HFFc6 (cell line): ENCODE results near the gene PPP1R16B. TPM values are rescaled to one million over a fixed set of nuclear protein-coding genes. Genes with fewer than 3 reads are reported as not detected.

Experiments
- DNase-seq: peaks from one replicate; pipeline ENCODE4 v3.0.0-alpha.2; 2018
- H3K27ac Mint-ChIP-seq: 2 replicates; pipeline ENCODE4 v1.8.0; 2020; ENCODE audit warnings: mild to moderate bottlenecking, mixed read lengths
- H3K27me3 Mint-ChIP-seq: 2 replicates; pipeline ENCODE4 v1.8.0; 2021; ENCODE audit warnings: mild to moderate bottlenecking, moderate library complexity, mixed read lengths; ENCODE audit not compliant: insufficient read depth
- H3K36me3 Mint-ChIP-seq: 2 replicates; pipeline ENCODE4 v1.8.0; 2021; ENCODE audit warnings: low read depth, mixed read lengths
- H3K4me1 Mint-ChIP-seq: 2 replicates; pipeline ENCODE4 v1.8.0; 2020; ENCODE audit warnings: low read depth, mixed read lengths
- H3K4me3 Mint-ChIP-seq: 2 replicates; pipeline ENCODE4 v1.8.0; 2020; ENCODE audit warnings: mild to moderate bottlenecking, moderate library complexity, mixed read lengths
- H3K9me3 Mint-ChIP-seq: 2 replicates; pipeline ENCODE4 v1.8.0; 2020; ENCODE audit warnings: mild to moderate bottlenecking, mixed read lengths
- total RNA-seq, 6 experiments: library from RNA; stranded (reverse); fragmentation: NEBNext Ultra II Directional; extraction: Animal tissue kit (Norgen Biotek cat#: 25700); gene quantifications; 2 replicates in 1 of 6; 3 replicates in 5 of 6; pipeline ENCODE4 v1.2.3, GENCODE V29; 2021
- TF ChIP-seq, protein P1 (sequence below): fragments of 200-600 bp; sonication (generic); IDR thresholded peaks from 2 replicates; pipeline ENCODE4 v1.5.0; 2021; ENCODE audit warnings: antibody characterized with exemption, mild to moderate bottlenecking

The PPP1R16B gene
- total RNA-seq, 6 experiments from 2014 or later = not detected

DNA sequence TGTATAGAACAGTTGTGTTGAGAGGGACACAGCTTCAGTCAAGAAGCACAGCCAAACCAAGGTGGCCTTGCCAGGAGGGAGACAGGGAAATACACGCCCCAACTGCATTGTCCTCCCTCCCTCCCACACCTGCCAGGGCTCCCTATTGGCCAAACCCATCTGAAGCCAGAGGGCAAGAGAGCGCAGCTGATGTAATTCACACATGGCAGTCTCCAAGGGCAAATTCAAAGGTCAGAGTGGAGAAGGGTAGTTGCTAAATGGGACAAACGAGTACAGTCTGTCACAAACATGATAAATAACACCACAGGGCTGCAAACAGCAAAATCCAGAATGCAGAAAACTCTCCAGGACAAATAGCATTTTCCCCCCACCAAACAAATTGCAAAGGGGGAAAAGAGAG, 23.2 kb upstream of the PPP1R16B start:
- no peaks in the 10 kb centered on the region for H3K9me3 Mint-ChIP-seq
- H3K4me1 Mint-ChIP-seq = peaks cover 12% of the 10 kb centered on the region
- H3K27ac Mint-ChIP-seq = no peak overlapping the region
- no peak overlapping the region for H3K4me3 Mint-ChIP-seq
- TF ChIP-seq, protein P1, sequence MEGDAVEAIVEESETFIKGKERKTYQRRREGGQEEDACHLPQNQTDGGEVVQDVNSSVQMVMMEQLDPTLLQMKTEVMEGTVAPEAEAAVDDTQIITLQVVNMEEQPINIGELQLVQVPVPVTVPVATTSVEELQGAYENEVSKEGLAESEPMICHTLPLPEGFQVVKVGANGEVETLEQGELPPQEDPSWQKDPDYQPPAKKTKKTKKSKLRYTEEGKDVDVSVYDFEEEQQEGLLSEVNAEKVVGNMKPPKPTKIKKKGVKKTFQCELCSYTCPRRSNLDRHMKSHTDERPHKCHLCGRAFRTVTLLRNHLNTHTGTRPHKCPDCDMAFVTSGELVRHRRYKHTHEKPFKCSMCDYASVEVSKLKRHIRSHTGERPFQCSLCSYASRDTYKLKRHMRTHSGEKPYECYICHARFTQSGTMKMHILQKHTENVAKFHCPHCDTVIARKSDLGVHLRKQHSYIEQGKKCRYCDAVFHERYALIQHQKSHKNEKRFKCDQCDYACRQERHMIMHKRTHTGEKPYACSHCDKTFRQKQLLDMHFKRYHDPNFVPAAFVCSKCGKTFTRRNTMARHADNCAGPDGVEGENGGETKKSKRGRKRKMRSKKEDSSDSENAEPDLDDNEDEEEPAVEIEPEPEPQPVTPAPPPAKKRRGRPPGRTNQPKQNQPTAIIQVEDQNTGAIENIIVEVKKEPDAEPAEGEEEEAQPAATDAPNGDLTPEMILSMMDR = no peak
- no peak for DNase-seq
- no peaks in the 10 kb centered on the region for H3K27me3 Mint-ChIP-seq
- H3K36me3 Mint-ChIP-seq = no peaks in the 10 kb centered on the region

DNA sequence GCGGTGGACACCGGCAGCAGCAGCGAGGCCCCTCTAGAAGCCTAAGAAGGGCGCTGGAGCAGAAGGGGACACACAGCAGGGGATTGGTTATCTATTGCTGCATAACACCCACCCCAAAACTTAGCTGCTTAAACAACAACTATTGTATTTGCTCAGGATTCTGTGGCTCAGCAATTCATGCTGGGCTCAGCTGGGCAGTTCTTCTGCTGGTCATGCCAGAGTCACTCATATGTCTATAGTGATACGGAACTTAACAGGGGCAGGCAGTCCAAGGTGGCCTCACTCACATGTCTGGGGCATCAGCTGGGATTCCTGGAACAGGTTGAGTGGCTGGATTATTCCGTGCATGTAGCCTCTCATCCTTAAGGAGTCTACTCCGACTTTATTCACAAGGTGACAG, 17.6 kb upstream of the PPP1R16B start:
- peaks cover 1% of the 10 kb centered on the region; the same call in 1 of the 2 replicates for H3K27me3 Mint-ChIP-seq
- no peak overlapping the region for H3K4me3 Mint-ChIP-seq
- TF ChIP-seq, protein P1 = no peak
- peaks cover 26% of the 10 kb centered on the region for H3K4me1 Mint-ChIP-seq
- H3K36me3 Mint-ChIP-seq = no peaks in the 10 kb centered on the region
- DNase-seq = no peak
- no peak overlapping the region for H3K27ac Mint-ChIP-seq
- peaks cover 5% of the 10 kb centered on the region; the same call in 1 of the 2 replicates for H3K9me3 Mint-ChIP-seq

DNA sequence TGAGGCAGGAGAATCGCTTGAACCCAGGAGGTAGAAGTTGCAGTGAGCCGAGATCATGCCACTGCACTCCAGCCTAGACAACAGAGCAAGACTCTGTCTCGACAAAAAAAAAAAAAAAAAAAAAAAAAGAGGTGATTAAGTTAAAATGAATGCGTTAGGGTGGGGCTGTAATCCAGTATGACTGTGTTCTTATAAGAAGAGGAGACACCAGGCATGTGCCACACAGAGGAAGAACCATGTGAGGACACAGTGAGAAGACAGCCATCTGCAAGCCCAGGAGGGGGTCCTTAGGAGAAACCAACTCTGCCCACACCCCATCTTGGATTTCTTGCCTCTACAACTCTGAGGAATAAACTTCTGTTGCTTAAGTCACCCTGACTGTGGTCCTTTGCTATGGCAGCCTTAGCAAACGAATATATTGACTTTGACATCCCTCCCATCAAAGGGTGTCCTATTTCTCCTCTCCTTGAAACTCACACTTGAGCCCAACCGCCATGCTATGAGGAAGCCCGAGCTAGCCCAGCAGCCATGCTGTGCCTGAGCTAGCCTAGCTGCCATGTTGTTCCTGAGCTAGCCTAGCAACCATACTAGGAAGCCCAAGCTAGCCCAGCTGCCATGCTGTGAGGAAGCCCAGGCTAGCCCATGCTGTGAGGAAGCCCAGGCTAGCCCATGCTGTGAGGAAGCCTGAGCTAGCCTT, 15.8 kb upstream of the PPP1R16B start:
- TF ChIP-seq, protein P1 = no peak
- H3K27me3 Mint-ChIP-seq = peaks cover 1% of the 10 kb centered on the region; the same call in 1 of the 2 replicates
- H3K4me3 Mint-ChIP-seq = no peak overlapping the region
- peaks cover 5% of the 10 kb centered on the region; the same call in 1 of the 2 replicates for H3K9me3 Mint-ChIP-seq
- H3K4me1 Mint-ChIP-seq = peaks cover 26% of the 10 kb centered on the region
- H3K27ac Mint-ChIP-seq = peak overlapping the region; percentile 85
- DNase-seq = peak; percentile 82
- no peaks in the 10 kb centered on the region for H3K36me3 Mint-ChIP-seq

DNA sequence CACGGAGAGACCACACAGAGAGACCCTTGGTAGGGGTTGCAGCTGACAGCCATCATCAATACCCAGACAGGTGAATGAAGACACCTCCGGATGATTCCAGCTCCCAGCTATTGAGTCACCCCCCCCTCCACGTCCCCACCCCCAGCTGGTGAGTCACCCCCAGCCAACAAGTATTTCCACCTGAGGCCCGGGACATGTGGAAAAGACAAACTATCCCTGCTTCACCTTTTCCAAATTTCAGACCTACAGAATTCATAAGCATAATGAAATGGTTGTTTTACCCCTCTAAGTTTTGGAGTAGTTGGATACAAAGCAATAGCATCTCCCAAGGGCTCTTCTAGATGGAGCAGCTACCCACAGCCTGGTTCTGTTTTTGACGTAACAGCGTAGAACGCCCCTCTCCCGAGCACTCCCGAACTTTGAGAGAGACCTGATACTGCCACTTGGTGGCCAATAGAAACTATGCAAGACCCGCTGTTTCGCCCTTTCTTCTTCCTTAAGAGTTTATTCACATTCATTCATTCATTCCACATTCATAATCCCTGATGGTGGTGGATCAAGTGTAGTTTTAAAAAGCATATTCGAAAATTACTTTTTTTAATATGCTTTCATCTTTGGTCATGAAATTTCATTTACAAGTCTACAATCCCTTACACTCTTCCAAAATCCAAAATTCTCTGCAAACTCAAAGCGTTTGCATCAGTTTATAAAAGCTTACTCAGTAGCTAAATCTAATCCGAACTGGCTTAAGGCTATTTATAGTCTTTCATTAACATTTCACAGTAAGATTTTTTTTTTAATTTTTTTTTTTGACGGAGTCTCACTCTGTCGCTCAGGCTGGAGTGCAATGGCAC, 15.1 kb upstream of the PPP1R16B start:
- peaks cover 5% of the 10 kb centered on the region; the same call in 1 of the 2 replicates for H3K9me3 Mint-ChIP-seq
- no peak for DNase-seq
- H3K4me1 Mint-ChIP-seq = peaks cover 26% of the 10 kb centered on the region
- no peaks in the 10 kb centered on the region for H3K36me3 Mint-ChIP-seq
- H3K27ac Mint-ChIP-seq = peak overlapping the region; percentile 85
- TF ChIP-seq, protein P1 = peak; percentile 85
- H3K4me3 Mint-ChIP-seq = no peak overlapping the region; the same call in 1 of the 2 replicates
- H3K27me3 Mint-ChIP-seq = peaks cover 1% of the 10 kb centered on the region

DNA sequence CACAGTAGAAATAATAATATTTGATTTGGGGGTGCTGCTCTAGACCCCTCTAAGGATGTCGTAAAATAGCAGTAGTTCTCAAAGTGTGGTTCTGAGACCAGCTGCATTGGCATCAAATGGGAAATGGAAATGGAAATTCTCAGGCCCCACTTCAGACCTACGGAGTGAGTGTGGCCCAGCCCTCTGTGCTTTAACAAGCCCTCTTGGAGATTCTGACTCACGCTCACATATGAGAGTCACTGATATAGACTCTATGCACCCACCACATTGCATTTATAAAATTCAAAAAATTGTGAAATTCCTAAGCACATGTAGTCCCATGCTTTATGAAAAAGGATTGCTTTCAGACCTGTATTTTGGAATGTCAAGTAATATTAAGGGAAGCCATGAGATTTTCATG, 14.2 kb upstream of the PPP1R16B start:
- peaks cover 22% of the 10 kb centered on the region for H3K4me1 Mint-ChIP-seq
- H3K4me3 Mint-ChIP-seq = no peak overlapping the region
- no peaks in the 10 kb centered on the region for H3K36me3 Mint-ChIP-seq
- peaks cover 6% of the 10 kb centered on the region for H3K27me3 Mint-ChIP-seq
- no peak for DNase-seq
- no peak overlapping the region for H3K27ac Mint-ChIP-seq
- TF ChIP-seq, protein P1 = no peak
- peaks cover 5% of the 10 kb centered on the region; the same call in 1 of the 2 replicates for H3K9me3 Mint-ChIP-seq
